C4-2B (cell line): ENCODE measurements around the gene YEATS4.
"Not testable (repeated sequence)": the region's sequence is repeated elsewhere in the genome, so short reads cannot be mapped to it uniquely, and the experiment has no call there.

Source experiments
- H3K27ac ChIP-seq: fragments of 450-650 bp; 2 replicates; pipeline ENCODE4 v1.5.1; 2017
- ZFX ChIP-seq: fragments of 450-650 bp; IDR thresholded peaks from 2 replicates; pipeline ENCODE4 v1.6.1; 2017
- TF ChIP-seq, protein P1 (sequence below): fragments of 450-650 bp; conservative IDR thresholded peaks from 2 replicates; pipeline ENCODE4 v1.5.1; 2017; ENCODE audit warnings: mild to moderate bottlenecking

The YEATS4 gene

DNA sequence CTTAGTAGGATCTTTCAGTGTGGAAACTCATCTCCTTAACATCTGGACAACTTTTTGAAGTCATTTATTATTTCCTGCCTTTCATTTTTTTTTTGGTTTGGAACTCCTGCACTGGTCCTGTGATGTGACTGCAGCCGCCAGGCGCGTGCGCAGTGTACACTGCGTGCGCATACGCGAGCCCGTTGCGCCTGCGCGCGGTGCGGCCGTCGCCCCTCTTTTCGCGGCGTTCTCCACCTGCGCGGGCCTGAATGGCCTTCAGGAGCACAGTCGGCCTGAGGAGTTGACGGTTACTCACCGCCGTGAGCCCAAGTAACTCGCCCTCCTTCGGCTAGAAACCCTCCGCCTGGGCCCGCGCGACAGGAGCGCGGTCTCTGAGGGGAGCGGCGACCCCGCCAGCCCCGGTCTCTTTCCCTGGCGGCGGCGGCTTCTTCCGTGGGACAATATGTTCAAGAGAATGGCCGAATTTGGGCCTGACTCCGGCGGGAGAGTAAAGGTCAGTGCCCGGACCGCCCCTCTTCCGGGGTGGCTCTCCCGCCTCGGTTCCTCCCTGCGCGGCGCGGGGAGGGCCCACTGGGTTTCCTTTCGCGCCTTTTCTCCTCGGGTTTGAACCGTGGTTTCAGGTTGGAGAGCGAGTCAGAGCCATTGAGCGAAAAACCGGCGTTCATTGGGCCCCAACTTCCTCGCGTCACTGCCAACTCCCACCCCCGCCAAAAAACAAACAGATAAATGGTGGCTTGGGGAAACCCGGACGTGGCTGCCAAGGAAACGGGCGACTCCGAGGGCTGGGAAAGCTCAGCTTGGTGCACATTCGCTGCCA is at the start of gene YEATS4:
TSS of gene YEATS4 (plus strand) at position 213 of the 817 bp plus-strand sequence. CDS start at position 443, 230 bp downstream.
- TF ChIP-seq ZFX, result peak; percentile 86
- TF ChIP-seq, protein P1, sequence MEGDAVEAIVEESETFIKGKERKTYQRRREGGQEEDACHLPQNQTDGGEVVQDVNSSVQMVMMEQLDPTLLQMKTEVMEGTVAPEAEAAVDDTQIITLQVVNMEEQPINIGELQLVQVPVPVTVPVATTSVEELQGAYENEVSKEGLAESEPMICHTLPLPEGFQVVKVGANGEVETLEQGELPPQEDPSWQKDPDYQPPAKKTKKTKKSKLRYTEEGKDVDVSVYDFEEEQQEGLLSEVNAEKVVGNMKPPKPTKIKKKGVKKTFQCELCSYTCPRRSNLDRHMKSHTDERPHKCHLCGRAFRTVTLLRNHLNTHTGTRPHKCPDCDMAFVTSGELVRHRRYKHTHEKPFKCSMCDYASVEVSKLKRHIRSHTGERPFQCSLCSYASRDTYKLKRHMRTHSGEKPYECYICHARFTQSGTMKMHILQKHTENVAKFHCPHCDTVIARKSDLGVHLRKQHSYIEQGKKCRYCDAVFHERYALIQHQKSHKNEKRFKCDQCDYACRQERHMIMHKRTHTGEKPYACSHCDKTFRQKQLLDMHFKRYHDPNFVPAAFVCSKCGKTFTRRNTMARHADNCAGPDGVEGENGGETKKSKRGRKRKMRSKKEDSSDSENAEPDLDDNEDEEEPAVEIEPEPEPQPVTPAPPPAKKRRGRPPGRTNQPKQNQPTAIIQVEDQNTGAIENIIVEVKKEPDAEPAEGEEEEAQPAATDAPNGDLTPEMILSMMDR, result no peak
- H3K27ac ChIP-seq, result peak within 1 kb of the TSS; percentile 94

DNA sequence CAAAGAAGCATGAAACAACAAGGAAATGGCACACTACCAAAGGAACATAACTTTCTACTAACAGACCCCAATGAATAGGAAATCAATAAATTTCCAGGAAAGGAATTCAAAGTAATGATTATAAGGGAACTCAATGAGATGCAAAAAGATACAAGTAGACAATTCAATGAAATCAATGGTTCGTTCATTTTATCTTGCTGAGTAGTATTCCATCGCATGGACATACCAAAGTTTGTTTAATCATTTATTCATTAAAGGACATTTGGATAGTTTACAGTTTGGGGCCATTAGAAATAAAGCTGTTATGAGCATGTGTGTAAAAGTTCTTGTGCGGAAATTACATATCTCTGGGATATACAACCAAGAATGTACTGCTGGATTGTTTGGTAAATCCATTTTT is 46.3 kb upstream of the YEATS4 start:
- TF ChIP-seq, protein P1, result no peak
- no peak for TF ChIP-seq ZFX
- H3K27ac ChIP-seq, result no peak overlapping the region

DNA sequence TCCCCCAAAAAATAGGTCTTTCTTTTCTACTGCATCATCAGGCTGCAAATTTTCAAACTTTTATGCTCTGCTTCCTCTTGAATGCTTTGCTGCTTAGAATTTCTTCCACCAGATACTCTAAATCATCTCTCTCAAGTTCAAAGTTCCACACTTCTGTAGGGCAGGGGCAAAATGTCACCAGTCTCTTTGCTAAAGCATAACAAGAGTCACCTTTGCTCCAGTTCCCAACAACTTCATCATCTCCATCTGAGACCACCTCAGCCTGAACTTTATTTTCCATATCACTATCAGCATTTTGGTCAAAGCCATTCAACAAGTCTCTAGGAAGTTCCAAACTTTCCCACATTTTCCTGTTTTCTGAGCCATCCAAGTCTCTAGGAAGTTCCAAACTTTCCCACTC is 42.8 kb upstream of the YEATS4 start:
- not testable (repeated sequence) for H3K27ac ChIP-seq

DNA sequence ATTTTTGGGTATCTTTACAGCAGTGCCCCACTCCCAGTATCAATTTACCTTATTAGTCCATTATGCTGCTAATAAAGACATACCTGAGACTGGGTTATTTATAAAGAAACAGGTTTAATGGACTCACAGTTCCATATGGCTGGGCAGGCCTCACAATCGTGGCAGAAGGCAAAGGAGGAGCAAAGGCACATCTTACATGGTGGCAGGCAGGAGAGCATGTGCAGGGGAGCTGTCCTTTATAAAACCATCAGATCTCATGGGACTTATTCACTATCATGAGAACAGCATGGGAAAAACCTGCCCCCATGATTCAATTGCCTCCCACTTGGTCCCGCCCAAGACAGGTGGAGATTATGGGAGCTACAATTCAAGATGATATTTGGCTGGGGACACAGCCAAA is 42.3 kb upstream of the YEATS4 start:
- H3K27ac ChIP-seq, result not testable (repeated sequence)

DNA sequence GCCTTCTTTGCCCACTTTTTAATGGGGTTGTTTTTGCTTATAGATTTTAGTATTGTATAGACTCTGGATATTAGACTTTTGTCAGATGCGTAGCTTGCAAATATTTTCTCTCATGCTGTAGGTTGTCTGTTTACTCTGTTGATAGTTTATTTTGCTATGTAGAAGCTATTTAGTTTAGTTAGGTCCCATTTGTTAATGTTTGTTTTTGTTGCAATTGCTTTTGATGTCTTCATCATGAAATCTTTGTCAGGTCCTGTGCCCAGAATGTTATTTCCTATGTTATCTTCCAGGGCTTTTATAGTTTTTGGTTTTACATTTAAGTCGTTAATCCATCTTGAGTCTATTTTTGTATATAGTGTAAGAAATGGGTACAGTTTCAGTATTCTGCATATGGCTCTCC is 41.3 kb upstream of the YEATS4 start:
- TF ChIP-seq, protein P1, result no peak
- no peak for TF ChIP-seq ZFX
- no peak overlapping the region for H3K27ac ChIP-seq

DNA sequence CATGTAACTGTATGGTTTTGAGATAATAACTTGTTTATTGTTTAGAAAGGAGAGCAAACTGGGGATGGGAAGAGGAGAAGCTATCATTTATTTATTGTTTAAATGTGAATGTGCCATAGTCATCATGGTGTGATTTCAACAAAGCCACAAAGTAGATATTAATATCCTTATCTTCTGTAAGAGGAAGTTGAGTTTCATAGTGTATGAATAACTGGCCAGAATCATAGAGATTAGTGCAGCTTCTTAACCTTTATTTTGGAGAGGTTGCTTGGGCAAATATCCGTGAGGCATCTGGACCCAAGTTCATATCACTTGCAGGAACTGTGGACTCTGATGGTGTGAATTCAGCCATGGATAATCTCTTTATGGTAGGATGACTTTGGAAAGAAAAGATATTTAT is 38.2 kb upstream of the YEATS4 start:
- H3K27ac ChIP-seq, result no peak overlapping the region
- TF ChIP-seq ZFX, result no peak
- TF ChIP-seq, protein P1, result no peak

DNA sequence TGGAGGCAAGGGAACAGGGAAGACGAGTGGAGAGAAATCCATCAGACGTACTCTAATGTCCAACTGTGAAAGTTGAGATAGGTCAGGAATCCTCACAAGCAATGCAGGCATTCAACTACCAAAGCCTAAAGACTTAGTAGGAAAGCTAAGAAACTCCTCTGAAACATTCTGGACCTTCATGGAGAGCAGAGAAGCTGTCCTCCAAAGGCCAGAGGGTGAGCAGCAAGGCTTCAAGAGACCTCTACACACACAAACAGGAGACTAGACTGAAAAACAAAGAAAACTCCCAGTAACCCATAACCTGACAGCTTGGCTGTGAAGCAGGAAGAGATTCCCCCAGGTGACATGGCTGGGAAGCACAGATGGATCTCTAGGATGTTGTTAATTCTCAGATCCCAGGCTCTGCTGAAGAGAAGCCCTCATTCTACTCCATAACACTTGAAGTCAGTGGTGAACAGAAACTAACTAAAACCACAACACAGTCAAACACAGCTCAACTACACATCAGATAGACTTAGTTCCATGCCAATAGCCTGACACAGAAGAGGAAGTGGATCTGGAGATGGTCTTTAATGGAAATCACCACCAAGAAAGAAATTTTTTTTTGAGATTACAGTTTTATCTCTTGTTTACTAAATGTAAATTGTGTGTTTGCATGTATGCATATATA is 34.6 kb upstream of the YEATS4 start:
- H3K27ac ChIP-seq, result no peak overlapping the region
- no peak for TF ChIP-seq ZFX
- TF ChIP-seq, protein P1, result no peak

DNA sequence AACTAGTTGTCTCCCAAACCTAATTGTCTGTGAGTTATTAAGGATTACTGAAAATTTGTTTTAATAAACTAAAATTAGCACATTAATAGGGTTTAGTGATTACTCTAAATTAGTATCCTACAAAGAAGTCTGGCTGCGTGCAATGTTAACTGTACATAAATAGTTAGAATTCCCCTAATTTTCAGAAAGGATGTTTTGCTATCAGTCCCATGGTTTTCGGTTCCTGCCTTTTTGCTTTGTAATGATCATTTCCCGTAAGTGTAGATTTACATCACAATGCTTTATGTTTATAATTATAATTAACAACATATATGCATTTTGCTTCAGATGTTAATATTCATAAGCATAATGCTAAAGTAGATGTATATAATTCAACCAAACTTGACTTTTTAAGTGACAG is 31.1 kb upstream of the YEATS4 start:
- no peak overlapping the region for H3K27ac ChIP-seq
- TF ChIP-seq, protein P1, result no peak
- no peak for TF ChIP-seq ZFX
